Measurements from ENCODE around the gene ANAPC4. TPM values are rescaled to one million over a fixed set of nuclear protein-coding genes. Genes with fewer than 3 reads are reported as not detected.

ANAPC4 gene
- total and polyA plus RNA-seq, 2 of the 4 experiments (the other 2 are of a cell fraction) = 12.4 to 18.3 TPM

GRCh38 chr4:25361253-25361652 lies 15.8 kb upstream of the ANAPC4 start:
- H2BK20ac ChIP-seq (ENCODE audit: low read depth, low read length) = no peak overlapping the region
- H3K27ac ChIP-seq (ENCODE audit: insufficient read depth, low read length) = no peak overlapping the region
- no peak for ATAC-seq (ENCODE audit: low read depth)
- H3K4ac ChIP-seq (ENCODE audit: low read depth, low read length) = no peak overlapping the region
- no peak overlapping the region for H2BK5ac ChIP-seq (ENCODE audit: low read depth, low read length, poor library complexity, severe bottlenecking)
- no peak overlapping the region for H2AFZ ChIP-seq (replicated peaks; ENCODE audit: low read length, poor library complexity)
- H3K79me1 ChIP-seq (ENCODE audit: low read depth in 1 of 2, low read length in 2 of 2) = no peaks in the 10 kb centered on the region
- intact Hi-C loops (cut with micrococcal nuclease) = loop anchor here (10.0 kb wide), 1 partner anchor 126 kb away; the partner anchor contains the start of gene PI4K2B
- dilution Hi-C loops (cut with HindIII; ENCODE audit: low sequenced_read_pairs, unreplicated experiment) = no loop called here
- TF ChIP-seq CHD1 (IDR thresholded peaks at IDR 0.05; ENCODE audit: low read depth, low read length) (no peak), RCOR1 (IDR thresholded peaks at IDR 0.05; ENCODE audit: insufficient replicate concordance, low read length) (no peak), RAD21 (IDR thresholded peaks at IDR 0.05; ENCODE audit: low read length) (no peak), MXI1 (IDR thresholded peaks at IDR 0.05; ENCODE audit: borderline replicate concordance, low read depth, low read length) (no peak), POLR2A (IDR thresholded peaks at IDR 0.05; ENCODE audit: low read depth, low read length) (no peak), SMC3 (IDR thresholded peaks at IDR 0.05; ENCODE audit: low read depth, low read length) (no peak), BHLHE40 (IDR thresholded peaks at IDR 0.05; ENCODE audit: low read depth, low read length) (no peak)
- H4K8ac ChIP-seq (ENCODE audit: low read depth in 2 of 2, low read length in 2 of 2) = no peak overlapping the region
- no peak overlapping the region for H2AK5ac ChIP-seq (ENCODE audit: low read depth, low read length)
- no peak overlapping the region for H3K9ac ChIP-seq (ENCODE audit: low read depth, low read length)
- no TSS peak for BruUV-seq (replicated peaks)
- H3K23ac ChIP-seq (ENCODE audit: low read depth, low read length) = no peak overlapping the region
- H3K18ac ChIP-seq (ENCODE audit: low read depth, low read length) = no peak overlapping the region
- no peak overlapping the region for H3K56ac ChIP-seq (ENCODE audit: extremely low read depth, insufficient read depth, low read length)
- H4K20me1 ChIP-seq (ENCODE audit: insufficient read depth, low read length) = no peaks in the 10 kb centered on the region
- H3K36me3 ChIP-seq (ENCODE audit: control insufficient read depth, insufficient read depth, low read length) = 0 out of 2 replicates have a peak, but pooled peaks cover 2% of the 10 kb centered on the region
- H2BK15ac ChIP-seq (ENCODE audit: low read depth, low read length) = no peak overlapping the region
- H4K91ac ChIP-seq (ENCODE audit: insufficient read depth, low read depth, low read length) = no peak overlapping the region
- no CpG with 5 or more reads among the region's 9 CpGs for WGBS, 2 experiments (ENCODE audit: extremely low coverage in 2 of 2, insufficient read length in 1 of 2)
- ChIA-PET POLR2A (ENCODE audit: unreplicated experiment) (no interaction called here), CTCF (no interaction called here)
- DNase-seq = no peak
- no peak overlapping the region for H3K4me2 ChIP-seq (ENCODE audit: low read depth, low read length)
- no peak overlapping the region for H3K14ac ChIP-seq (replicated peaks; ENCODE audit: low read depth, low read length)
- no peak overlapping the region for H2BK120ac ChIP-seq (ENCODE audit: low read depth, low read length)
- in situ Hi-C loops (cut with MboI; ENCODE audit: low sequenced_read_pairs) = loop anchor here (10.0 to 25.0 kb wide), 2 partner anchors 176 to 374 kb away; no protein-coding TSS in a partner anchor
- H3K4me1 ChIP-seq (ENCODE audit: control insufficient read depth, insufficient read depth, low read length) = no peaks in the 10 kb centered on the region
- H3K9me1 ChIP-seq (ENCODE audit: insufficient read depth, low read length) = peaks cover 5% of the 10 kb centered on the region; the same call in 1 of the 2 replicates
- no peaks in the 10 kb centered on the region for H3K27me3 ChIP-seq (ENCODE audit: control insufficient read depth, insufficient read depth, low read length)
- no peak overlapping the region for H2AK9ac ChIP-seq (replicated peaks; ENCODE audit: low read depth, low read length, poor library complexity)
- H4K5ac ChIP-seq (ENCODE audit: low read depth, low read length) = no peak overlapping the region
- H3K4me3 ChIP-seq (ENCODE audit: insufficient read depth, low read depth, low read length) = no peak overlapping the region
- H3K9me3 ChIP-seq (ENCODE audit: control insufficient read depth, insufficient read depth, low read length) = no peaks in the 10 kb centered on the region
